Right atrium auricular region (tissue), 2 donors: ENCODE results near the gene TPGS2. TPM values are rescaled to one million over a fixed set of nuclear protein-coding genes. Genes with fewer than 3 reads are reported as not detected.

Experiments
- DNase-seq: peaks from one replicate; pipeline ENCODE4 v3.0.0-alpha.2; 2019; ENCODE audit warnings: low spot score
- H3K27ac ChIP-seq, 2 donors: fragments of 200-600 bp; sonication (generic); 1 replicate in 1 of 2; 2 replicates in 1 of 2; pipeline ENCODE4 v1.5.1; 2016 to 2019
- H3K27me3 ChIP-seq, 2 donors: fragments of 200-600 bp; sonication (generic); one replicate each; pipeline versions ENCODE4 v1.5.1 to v1.6.0; 2017 to 2019
- H3K36me3 ChIP-seq: fragments of 200-600 bp; sonication (generic); one replicate; pipeline ENCODE4 v1.5.1; 2016
- H3K4me1 ChIP-seq, 2 donors: fragments of 200-600 bp; sonication (generic); one replicate each; pipeline versions ENCODE4 v1.5.1 to v1.6.0; 2017 to 2019
- H3K4me3 ChIP-seq, 2 donors: fragments of 200-600 bp; sonication (generic); 1 replicate in 1 of 2; 2 replicates in 1 of 2; pipeline ENCODE4 v1.5.1; 2017 to 2019; ENCODE audit warnings: mild to moderate bottlenecking in 1 of 2, moderate library complexity in 1 of 2
- H3K9me3 ChIP-seq, 2 donors: fragments of 200-600 bp; sonication (generic); one replicate each; pipeline ENCODE4 v1.5.1; 2019
- total RNA-seq, 2 donors: library from RNA; depleted of rRNA; stranded (reverse); fragments of >200 nt; gene quantifications; one replicate each; pipeline ENCODE4 v1.1.0, GENCODE V29; 2016
- TF ChIP-seq, protein P1 (sequence below), 2 donors: fragments of 200-600 bp; sonication (generic); IDR thresholded peaks; one replicate each; pipeline ENCODE4 v1.5.1; 2019; ENCODE audit warnings: antibody characterized with exemption in 2 of 2

TPGS2 gene
- total RNA-seq, 2 donors from 2014 or later: 93.1 to 102 TPM

DNA sequence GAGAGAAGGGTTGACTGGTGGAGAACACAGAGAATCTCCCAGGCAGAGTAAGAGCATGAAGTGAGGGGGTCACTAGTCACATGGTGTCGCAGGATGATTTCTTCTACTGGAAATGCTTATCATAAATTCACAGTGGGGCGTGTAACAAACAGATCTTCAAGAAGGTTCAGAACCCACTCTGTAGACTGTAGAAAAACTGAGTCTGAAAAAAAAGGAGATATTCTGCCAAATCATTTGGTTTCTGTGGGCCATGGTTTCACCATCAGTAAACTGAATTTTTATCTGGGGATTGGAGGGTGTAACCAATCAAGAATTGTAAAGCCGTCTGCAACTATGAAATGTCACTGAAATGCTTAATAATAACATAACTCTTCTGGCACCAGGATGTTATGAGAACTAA, 15.0 kb downstream of the TPGS2 start:
- Histone ChIP-seq H3K36me3 (peaks cover 8% of the 10 kb centered on the region), H3K9me3 (no peaks in the 10 kb centered on the region), H3K27me3 (no peaks in the 10 kb centered on the region), H3K4me3 (no peak overlapping the region), H3K27ac (no peak overlapping the region), H3K4me1 (peaks cover 0 to 32% of the 10 kb centered on the region in 2 donors)
- TF ChIP-seq, protein P1, sequence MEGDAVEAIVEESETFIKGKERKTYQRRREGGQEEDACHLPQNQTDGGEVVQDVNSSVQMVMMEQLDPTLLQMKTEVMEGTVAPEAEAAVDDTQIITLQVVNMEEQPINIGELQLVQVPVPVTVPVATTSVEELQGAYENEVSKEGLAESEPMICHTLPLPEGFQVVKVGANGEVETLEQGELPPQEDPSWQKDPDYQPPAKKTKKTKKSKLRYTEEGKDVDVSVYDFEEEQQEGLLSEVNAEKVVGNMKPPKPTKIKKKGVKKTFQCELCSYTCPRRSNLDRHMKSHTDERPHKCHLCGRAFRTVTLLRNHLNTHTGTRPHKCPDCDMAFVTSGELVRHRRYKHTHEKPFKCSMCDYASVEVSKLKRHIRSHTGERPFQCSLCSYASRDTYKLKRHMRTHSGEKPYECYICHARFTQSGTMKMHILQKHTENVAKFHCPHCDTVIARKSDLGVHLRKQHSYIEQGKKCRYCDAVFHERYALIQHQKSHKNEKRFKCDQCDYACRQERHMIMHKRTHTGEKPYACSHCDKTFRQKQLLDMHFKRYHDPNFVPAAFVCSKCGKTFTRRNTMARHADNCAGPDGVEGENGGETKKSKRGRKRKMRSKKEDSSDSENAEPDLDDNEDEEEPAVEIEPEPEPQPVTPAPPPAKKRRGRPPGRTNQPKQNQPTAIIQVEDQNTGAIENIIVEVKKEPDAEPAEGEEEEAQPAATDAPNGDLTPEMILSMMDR (IDR thresholded peaks at IDR 0.05): no peak
- no peak for DNase-seq

DNA sequence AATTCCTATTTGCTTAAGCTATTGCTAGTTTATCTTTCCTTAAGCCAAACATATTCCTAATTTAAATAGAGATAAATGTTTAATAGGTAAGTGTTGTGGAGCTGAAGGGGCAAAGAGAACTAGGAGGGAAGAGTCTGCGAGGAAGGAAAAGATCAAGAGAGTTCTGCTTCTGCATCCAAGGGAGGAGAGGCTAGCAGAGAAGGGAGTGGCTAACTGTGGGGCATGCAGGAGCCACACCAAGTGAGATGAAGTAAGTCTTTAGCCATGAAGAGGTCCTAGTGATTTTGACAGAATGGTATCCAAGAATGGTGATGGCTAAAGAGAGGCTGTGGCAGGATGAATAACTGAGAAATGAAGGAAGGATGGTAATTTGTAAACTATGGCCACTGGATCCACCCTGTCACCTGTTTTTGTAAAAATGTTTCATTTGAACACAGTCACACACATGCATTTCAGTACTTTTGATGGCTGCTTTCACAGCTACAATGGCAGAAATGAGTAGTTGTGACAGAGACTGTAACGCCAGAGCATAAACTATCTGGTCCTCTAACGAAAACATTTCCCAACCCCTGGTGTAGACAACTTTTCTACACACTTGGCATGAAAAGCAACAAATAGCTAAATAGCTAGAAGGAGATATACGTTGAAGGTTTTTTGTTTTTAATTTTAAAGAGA, 15.6 kb downstream of the TPGS2 start:
- TF ChIP-seq, protein P1 (IDR thresholded peaks at IDR 0.05): no peak
- H3K27me3 ChIP-seq: no peaks in the 10 kb centered on the region
- H3K4me3 ChIP-seq: no peak overlapping the region
- no peaks in the 10 kb centered on the region for H3K9me3 ChIP-seq
- H3K36me3 ChIP-seq: peaks cover 8% of the 10 kb centered on the region
- peaks cover 0 to 32% of the 10 kb centered on the region in 2 donors for H3K4me1 ChIP-seq
- peak overlapping the region in 1 of 2 donors; percentile 33 for H3K27ac ChIP-seq
- no peak for DNase-seq

DNA sequence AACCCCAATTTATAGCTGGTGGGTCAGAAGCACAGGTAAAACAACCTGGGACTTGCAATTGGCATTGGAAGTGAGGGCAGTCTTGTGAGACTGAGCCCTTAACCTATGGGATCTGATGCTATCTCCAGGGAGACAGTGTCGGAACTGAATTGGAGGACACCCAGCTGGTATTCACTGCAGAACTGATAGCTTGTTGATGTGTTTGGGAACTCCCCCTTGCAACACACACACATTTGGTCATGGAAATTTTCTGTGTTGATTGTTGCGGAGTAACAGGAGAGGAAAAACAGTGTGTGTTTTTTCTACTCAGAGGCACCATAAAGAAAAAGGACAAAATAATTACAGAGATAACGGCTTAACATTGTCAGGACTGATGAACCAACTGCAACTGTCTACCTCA, 16.1 kb downstream of the TPGS2 start:
- DNase-seq: no peak
- peaks cover 11% of the 10 kb centered on the region for H3K36me3 ChIP-seq
- TF ChIP-seq, protein P1 (IDR thresholded peaks at IDR 0.05): no peak
- no peak overlapping the region for H3K4me3 ChIP-seq
- no peaks in the 10 kb centered on the region for H3K27me3 ChIP-seq
- peak overlapping the region in 1 of 2 donors; percentile 33 for H3K27ac ChIP-seq
- peaks cover 0 to 32% of the 10 kb centered on the region in 2 donors for H3K4me1 ChIP-seq
- no peaks in the 10 kb centered on the region for H3K9me3 ChIP-seq

DNA sequence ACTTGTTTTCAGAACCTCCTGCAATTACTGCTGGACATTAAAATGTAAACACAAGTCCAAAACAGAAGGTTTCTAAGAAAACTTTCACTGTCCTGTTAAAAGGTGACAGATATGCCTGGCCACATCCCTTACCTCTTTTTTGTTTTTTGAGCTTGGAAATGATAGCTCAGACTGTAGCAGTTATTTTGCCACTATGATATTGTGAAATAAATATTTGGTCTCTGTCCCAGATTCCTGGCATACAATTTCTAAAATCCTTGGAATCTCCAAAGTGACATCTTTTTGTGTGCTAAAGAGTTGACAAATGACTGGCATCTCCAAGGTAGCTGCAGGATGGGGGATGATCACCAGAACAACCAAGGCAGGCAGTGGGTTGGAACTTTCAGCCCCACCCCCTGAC, 16.8 kb downstream of the TPGS2 start:
- Histone ChIP-seq H3K36me3 (peaks cover 17% of the 10 kb centered on the region), H3K27ac (peak overlapping the region in 1 of 2 donors; percentile 33), H3K4me3 (no peak overlapping the region), H3K4me1 (peaks cover 0 to 32% of the 10 kb centered on the region in 2 donors), H3K9me3 (no peaks in the 10 kb centered on the region), H3K27me3 (no peaks in the 10 kb centered on the region)
- TF ChIP-seq, protein P1 (IDR thresholded peaks at IDR 0.05): no peak
- no peak for DNase-seq

DNA sequence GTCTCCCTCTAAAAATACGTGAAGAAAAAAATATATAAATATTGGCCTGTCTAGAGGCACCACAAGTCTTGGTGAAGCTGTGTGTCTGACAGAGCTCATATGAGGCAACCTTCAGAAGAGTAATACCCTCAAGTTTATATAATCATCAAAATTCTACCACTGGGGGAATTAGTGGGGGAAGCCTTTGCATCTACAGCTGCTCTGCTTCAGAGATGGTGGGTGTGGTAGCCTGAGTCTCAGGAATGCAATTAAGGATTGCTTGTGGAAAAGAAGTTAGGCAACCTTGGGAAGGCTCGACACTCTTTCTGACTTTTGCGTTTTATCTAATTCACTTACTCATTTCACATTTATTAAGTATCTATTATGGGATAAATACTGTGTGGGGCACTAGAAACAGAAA, 17.4 kb downstream of the TPGS2 start:
- Histone ChIP-seq H3K4me3 (no peak overlapping the region), H3K4me1 (peaks cover 0 to 32% of the 10 kb centered on the region in 2 donors), H3K27ac (peak overlapping the region in 1 of 2 donors; percentile 27), H3K36me3 (peaks cover 15% of the 10 kb centered on the region), H3K9me3 (no peaks in the 10 kb centered on the region), H3K27me3 (no peaks in the 10 kb centered on the region)
- TF ChIP-seq, protein P1 (IDR thresholded peaks at IDR 0.05): no peak
- DNase-seq: no peak
